T-helper 17 cell (primary cell): Measurements from ENCODE around the gene VEGFB. TPM values are rescaled to one million over a fixed set of nuclear protein-coding genes. Genes with fewer than 3 reads are reported as not detected.

Experiments
- ATAC-seq: fragments of 150-1000 bp; cut with Tn5 transposase; 2 replicates; pipeline ENCODE4 v1.10.0; 2021; ENCODE audit warnings: mild to moderate bottlenecking, moderate library complexity
- DNase-seq, 3 donors: peaks; one replicate each; pipeline versions ENCODE4 v3.0.0 to v3.0.0-alpha.2; 2020 to 2021
- H3K9me3 ChIP-seq: one replicate; pipeline ENCODE4 v1.7.0; 2013; ENCODE audit warnings: low read length, mild to moderate bottlenecking; ENCODE audit not compliant: control insufficient read depth, poor library complexity, severe bottlenecking
- H3K27ac Mint-ChIP-seq: one replicate; pipeline ENCODE4 v1.8.0; 2022; ENCODE audit warnings: mild to moderate bottlenecking, moderate library complexity, mixed read lengths
- H3K27me3 Mint-ChIP-seq: one replicate; pipeline ENCODE4 v1.8.0; 2022; ENCODE audit warnings: mixed read lengths
- H3K36me3 Mint-ChIP-seq: one replicate; pipeline ENCODE4 v1.8.0; 2022; ENCODE audit warnings: low read depth, mixed read lengths
- H3K4me1 Mint-ChIP-seq: one replicate; pipeline ENCODE4 v1.8.0; 2022; ENCODE audit warnings: mild to moderate bottlenecking, mixed read lengths
- H3K4me3 Mint-ChIP-seq: one replicate; pipeline ENCODE4 v1.8.0; 2022; ENCODE audit warnings: mild to moderate bottlenecking, moderate library complexity, mixed read lengths
- total RNA-seq, 4 donors: library from RNA in 2 of 4; stranded (reverse) in 2 of 4; gene quantifications; one replicate each; pipeline ENCODE4 v1.2.3 and lab custom pipeline; 2022 to 2026

VEGFB gene
- 10 to 100 TPM; 44.9 to 48.3 TPM for total RNA-seq
- total RNA-seq (lab: John Stamatoyannopoulos, UW): 15.8 to 34.0 reads per million in 2 donors

- no peaks in the 10 kb centered on the region for H3K9me3 ChIP-seq
- DNase-seq (peak; percentile 47 to 81 (median 77)), ATAC-seq (peak; percentile 65)
- Mint-ChIP-seq H3K4me3 (peak within 1 kb of the TSS; percentile 82), H3K4me1 (peaks cover 25% of the 10 kb centered on the region), H3K27ac (peak within 1 kb of the TSS; percentile 98), H3K36me3 (no peaks in the 10 kb centered on the region), H3K27me3 (no peaks in the 10 kb centered on the region)
Observed at GRCh38 chr11:64233913-64234586, at the start of gene VEGFB. Gene VEGFB, plus strand, starts transcription at chr11:64234584. Its CDS starts 250 bp downstream, at chr11:64234834.

- DNase-seq: peak in 2 of 3 donors; percentile 25 to 28
Observed at GRCh38 chr11:64185175-64185692, 49.1 kb upstream of the VEGFB start.

GRCh38 chr11:64185693-64186491, 48.5 kb upstream of the VEGFB start, which contains the start of gene STIP1:
Gene STIP1, plus strand, starts transcription at chr11:64186171. Its CDS starts 91 bp downstream, at chr11:64186262.
- H3K4me3 Mint-ChIP-seq: peak within 1 kb of the TSS; percentile 100

More at GRCh38 chr11:64185175-64185692, 49.1 kb upstream of the VEGFB start:
- Mint-ChIP-seq H3K36me3 (no peaks in the 10 kb centered on the region), H3K4me3 (peak overlapping the region; percentile 100), H3K4me1 (peaks cover 23% of the 10 kb centered on the region), H3K27me3 (no peaks in the 10 kb centered on the region), H3K27ac (no peak overlapping the region)
- no peaks in the 10 kb centered on the region for H3K9me3 ChIP-seq
- ATAC-seq: no peak

GRCh38 chr11:64186492-64187165, 47.8 kb upstream of the VEGFB start:
- Mint-ChIP-seq H3K27me3 (no peaks in the 10 kb centered on the region), H3K4me3 (no peak overlapping the region), H3K27ac (no peak overlapping the region), H3K36me3 (no peaks in the 10 kb centered on the region), H3K4me1 (peaks cover 21% of the 10 kb centered on the region)
- no peak for ATAC-seq
- no peak for DNase-seq
- H3K9me3 ChIP-seq: no peaks in the 10 kb centered on the region

More at GRCh38 chr11:64185693-64186491, 48.5 kb upstream of the VEGFB start, which contains the start of gene STIP1:
- Mint-ChIP-seq H3K4me1 (peaks cover 24% of the 10 kb centered on the region), H3K36me3 (no peaks in the 10 kb centered on the region), H3K27ac (no peak within 1 kb of the TSS), H3K27me3 (no peaks in the 10 kb centered on the region)
- ATAC-seq (peak; percentile 90), DNase-seq (peak; percentile 95 to 97 (median 96))
- no peaks in the 10 kb centered on the region for H3K9me3 ChIP-seq

GRCh38 chr11:64192434-64192833, 42.0 kb upstream of the VEGFB start:
- no peak overlapping the region for H3K27ac Mint-ChIP-seq
- no peak overlapping the region for H3K4me3 Mint-ChIP-seq
- no peaks in the 10 kb centered on the region for H3K27me3 Mint-ChIP-seq
- ATAC-seq (no peak), DNase-seq (no peak)
- no peaks in the 10 kb centered on the region for H3K9me3 ChIP-seq
- H3K4me1 Mint-ChIP-seq: peaks cover 8% of the 10 kb centered on the region
- no peaks in the 10 kb centered on the region for H3K36me3 Mint-ChIP-seq

- no peak overlapping the region for H3K27ac Mint-ChIP-seq
- ATAC-seq: no peak
- no peak for DNase-seq
- no peaks in the 10 kb centered on the region for H3K9me3 ChIP-seq
- H3K36me3 Mint-ChIP-seq: peaks cover 3% of the 10 kb centered on the region
- no peaks in the 10 kb centered on the region for H3K27me3 Mint-ChIP-seq
- H3K4me3 Mint-ChIP-seq: no peak overlapping the region
- peaks cover 3% of the 10 kb centered on the region for H3K4me1 Mint-ChIP-seq
Observed at GRCh38 chr11:64196626-64197025, 37.8 kb upstream of the VEGFB start.

GRCh38 chr11:64198511-64198910, 35.9 kb upstream of the VEGFB start:
- H3K36me3 Mint-ChIP-seq: peaks cover 6% of the 10 kb centered on the region
- H3K9me3 ChIP-seq: no peaks in the 10 kb centered on the region
- no peaks in the 10 kb centered on the region for H3K27me3 Mint-ChIP-seq
- ATAC-seq (no peak), DNase-seq (no peak)
- no peak overlapping the region for H3K4me3 Mint-ChIP-seq
- peak overlapping the region; percentile 67 for H3K27ac Mint-ChIP-seq
- H3K4me1 Mint-ChIP-seq: peaks cover 5% of the 10 kb centered on the region

GRCh38 chr11:64201543-64201942, 32.8 kb upstream of the VEGFB start:
- H3K27me3 Mint-ChIP-seq: no peaks in the 10 kb centered on the region
- H3K9me3 ChIP-seq: no peaks in the 10 kb centered on the region
- peak overlapping the region; percentile 37 for H3K27ac Mint-ChIP-seq
- H3K36me3 Mint-ChIP-seq: peaks cover 11% of the 10 kb centered on the region
- no peak for DNase-seq
- no peak for ATAC-seq
- H3K4me1 Mint-ChIP-seq: peaks cover 19% of the 10 kb centered on the region
- H3K4me3 Mint-ChIP-seq: no peak overlapping the region

- no peaks in the 10 kb centered on the region for H3K27me3 Mint-ChIP-seq
- no peaks in the 10 kb centered on the region for H3K9me3 ChIP-seq
- no peak for DNase-seq
- no peak overlapping the region for H3K27ac Mint-ChIP-seq
- ATAC-seq: no peak
- no peak overlapping the region for H3K4me3 Mint-ChIP-seq
- H3K36me3 Mint-ChIP-seq: peaks cover 11% of the 10 kb centered on the region
- H3K4me1 Mint-ChIP-seq: peaks cover 20% of the 10 kb centered on the region
Observed at GRCh38 chr11:64202992-64203391, 31.4 kb upstream of the VEGFB start.

- no peak overlapping the region for H3K27ac Mint-ChIP-seq
- ATAC-seq: no peak
- H3K4me3 Mint-ChIP-seq: no peak overlapping the region
Observed at GRCh38 chr11:64203421-64204079, 30.8 kb upstream of the VEGFB start.

GRCh38 chr11:64204080-64204440, 30.3 kb upstream of the VEGFB start:
- Mint-ChIP-seq H3K36me3 (peaks cover 11% of the 10 kb centered on the region), H3K4me3 (no peak overlapping the region), H3K27me3 (no peaks in the 10 kb centered on the region), H3K4me1 (peaks cover 28% of the 10 kb centered on the region), H3K27ac (peak overlapping the region; percentile 90)
- H3K9me3 ChIP-seq: no peaks in the 10 kb centered on the region
- ATAC-seq: no peak
- no peak for DNase-seq

More at GRCh38 chr11:64203421-64204079, 30.8 kb upstream of the VEGFB start:
- Mint-ChIP-seq H3K27me3 (no peaks in the 10 kb centered on the region), H3K36me3 (peaks cover 11% of the 10 kb centered on the region), H3K4me1 (peaks cover 24% of the 10 kb centered on the region)
- no peak for DNase-seq
- no peaks in the 10 kb centered on the region for H3K9me3 ChIP-seq

- H3K4me3 Mint-ChIP-seq: peak overlapping the region; percentile 75
- H3K27me3 Mint-ChIP-seq: no peaks in the 10 kb centered on the region
- H3K9me3 ChIP-seq: no peaks in the 10 kb centered on the region
- DNase-seq (peak; percentile 64 to 80 (median 72)), ATAC-seq (peak; percentile 72)
- peaks cover 32% of the 10 kb centered on the region for H3K4me1 Mint-ChIP-seq
- H3K27ac Mint-ChIP-seq: peak overlapping the region; percentile 90
- H3K36me3 Mint-ChIP-seq: peaks cover 11% of the 10 kb centered on the region
Observed at GRCh38 chr11:64204464-64204989, 29.9 kb upstream of the VEGFB start.
